GM18870 (cell line): ENCODE data around the gene GRXCR2.
"Not testable (repeated sequence)": the region's sequence is repeated elsewhere in the genome, so short reads cannot be mapped to it uniquely, and the experiment has no call there.

ENCODE experiments used
- ATAC-seq: cut with Tn5 transposase; IDR thresholded peaks from one replicate; pipeline ENCODE4 v1.9.1; 2021; ENCODE audit warnings: moderate library complexity; ENCODE audit not compliant: unreplicated experiment

Gene GRXCR2

DNA sequence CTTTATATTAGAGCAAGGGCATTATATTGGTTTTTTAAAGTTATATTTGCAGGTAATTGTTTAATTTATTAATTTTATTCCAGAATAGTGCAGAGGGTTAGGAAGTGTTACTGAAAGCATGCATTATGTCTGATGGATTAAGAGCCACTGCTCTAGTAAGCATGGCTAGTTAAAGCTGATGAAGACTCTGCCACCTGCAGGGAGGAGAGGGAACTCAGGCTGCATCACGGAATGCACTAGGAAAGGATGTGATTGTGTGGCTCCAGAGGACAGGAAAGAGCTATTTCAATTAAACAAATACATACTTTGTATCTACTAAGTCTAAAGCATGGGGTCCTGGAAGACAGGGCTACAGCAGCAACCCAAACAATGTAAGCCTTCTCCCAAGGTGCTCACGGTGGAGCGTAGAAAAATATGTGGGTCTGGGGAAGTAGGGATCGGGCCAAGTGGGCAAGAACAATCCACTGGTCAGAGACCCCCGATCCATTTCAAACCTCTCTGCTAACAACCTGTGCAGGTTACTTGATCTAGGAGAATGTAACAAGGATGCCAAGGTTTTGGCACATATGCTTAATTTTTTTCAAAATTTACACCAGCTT is 15.3 kb upstream of the GRXCR2 start:
- no peak for ATAC-seq

DNA sequence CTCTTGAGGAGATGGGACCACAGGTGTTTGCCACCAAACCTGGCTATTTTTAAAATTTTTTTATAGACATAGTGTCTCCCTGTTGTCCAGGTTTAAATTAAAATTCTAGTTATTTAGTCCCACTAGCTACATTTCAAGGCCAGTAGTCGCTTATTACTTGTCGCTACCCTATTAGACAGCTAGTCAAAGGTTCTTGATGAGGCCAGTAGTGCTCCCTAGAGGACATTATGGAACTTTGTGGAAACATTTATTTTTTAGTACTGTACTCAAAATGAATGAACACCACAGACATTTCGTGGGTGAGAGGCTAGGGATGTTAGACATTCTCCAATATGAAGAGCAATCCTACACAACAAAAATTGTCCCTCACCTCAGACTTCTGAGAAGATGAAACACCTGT is 14.4 kb upstream of the GRXCR2 start:
- ATAC-seq = no peak

DNA sequence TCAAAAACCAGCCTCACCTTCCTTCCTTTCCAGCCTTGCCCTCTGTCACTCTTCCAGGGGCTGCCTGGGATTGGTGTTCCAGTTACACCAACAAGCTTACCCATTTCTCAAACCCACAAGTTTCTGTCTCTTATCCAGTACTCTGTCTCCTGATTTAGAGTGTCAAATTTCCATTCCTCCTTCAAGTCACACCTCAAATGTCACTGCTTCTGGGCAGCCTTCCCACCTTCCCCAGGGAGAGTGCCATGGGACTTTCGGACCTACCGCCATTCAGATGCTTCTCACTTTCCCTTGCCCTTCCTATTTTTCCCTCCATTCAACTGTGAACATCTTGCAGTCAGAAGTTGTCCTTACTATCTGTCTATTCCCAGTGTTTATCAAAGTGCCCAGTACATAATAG is 2.0 kb upstream of the GRXCR2 start:
- no peak for ATAC-seq

DNA sequence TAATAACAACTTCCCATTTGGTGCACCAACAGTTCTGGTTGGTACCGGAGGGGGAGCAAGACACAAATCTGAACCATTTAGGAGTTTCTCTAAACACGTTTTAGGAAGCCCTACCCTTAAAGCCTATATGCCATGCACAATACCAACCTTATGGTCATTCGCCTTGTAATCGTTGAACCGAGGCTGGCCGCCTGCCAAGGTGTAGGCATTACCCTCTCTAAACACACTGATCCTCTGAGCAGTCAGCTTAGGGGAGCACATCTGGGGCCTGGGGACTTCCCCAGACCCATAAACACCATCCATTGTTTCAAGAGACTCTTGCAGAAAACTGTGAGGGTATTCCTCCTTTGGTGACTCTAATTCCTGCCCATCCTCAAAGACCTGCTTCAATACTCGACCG is 328 bp downstream of the GRXCR2 start:
- no peak for ATAC-seq

DNA sequence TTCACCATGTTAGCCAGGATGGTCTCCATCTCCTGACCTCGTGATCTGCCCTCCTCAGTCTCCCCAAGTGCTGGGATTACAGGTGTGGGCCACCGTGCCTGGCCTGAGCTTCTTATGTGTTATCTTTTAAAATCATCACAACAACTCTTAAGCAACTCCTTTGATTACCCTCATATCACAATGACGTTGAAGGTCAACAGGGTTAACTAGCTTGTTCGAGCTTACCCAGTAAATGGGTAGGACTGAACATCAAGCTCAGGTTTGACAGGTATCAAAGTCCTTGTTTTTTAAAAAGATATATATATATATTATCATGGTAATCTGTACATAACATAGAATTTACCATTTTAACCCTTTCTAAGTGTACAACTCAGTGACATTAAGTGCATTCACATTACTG is 3.1 kb downstream of the GRXCR2 start:
- no peak for ATAC-seq

DNA sequence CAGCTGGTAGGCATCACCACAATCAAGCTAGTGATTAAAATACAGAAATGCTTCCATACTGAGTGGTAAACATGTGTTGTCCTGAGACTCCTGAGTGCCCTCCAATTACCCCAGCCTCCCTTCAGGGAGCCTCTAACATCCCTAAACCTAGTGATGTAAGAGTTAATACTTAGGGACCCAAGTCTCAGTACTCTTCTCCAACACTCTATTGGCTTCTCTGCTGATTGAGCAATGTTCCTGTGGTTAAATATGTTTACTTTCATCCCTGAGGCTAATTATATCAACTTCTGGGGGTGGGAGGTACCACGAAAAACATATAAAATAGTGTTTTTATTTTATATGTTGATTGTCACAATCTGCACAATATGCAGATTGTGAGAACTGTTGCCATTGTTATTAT is 5.0 kb downstream of the GRXCR2 start:
- ATAC-seq = no peak

DNA sequence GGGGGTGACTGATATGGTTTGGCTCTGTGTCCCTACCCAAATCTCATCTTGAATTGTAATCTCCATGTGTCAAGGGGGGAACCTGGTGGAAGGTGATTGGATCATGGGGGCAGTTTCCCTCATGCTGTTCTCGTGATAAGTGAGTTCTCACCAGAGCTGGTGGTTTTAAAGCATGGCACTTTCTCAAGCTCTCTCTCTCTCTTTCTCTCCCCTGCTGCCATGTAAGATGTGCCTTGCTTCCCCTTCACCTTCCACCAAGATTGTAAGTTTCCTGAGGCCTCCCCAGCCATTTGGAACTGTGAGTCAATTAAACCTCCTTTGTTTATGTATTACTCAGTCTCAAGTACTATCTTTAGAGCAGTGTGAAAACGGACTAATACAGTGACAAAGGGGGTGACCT is 8.4 kb downstream of the GRXCR2 start:
- not testable (repeated sequence) for ATAC-seq

DNA sequence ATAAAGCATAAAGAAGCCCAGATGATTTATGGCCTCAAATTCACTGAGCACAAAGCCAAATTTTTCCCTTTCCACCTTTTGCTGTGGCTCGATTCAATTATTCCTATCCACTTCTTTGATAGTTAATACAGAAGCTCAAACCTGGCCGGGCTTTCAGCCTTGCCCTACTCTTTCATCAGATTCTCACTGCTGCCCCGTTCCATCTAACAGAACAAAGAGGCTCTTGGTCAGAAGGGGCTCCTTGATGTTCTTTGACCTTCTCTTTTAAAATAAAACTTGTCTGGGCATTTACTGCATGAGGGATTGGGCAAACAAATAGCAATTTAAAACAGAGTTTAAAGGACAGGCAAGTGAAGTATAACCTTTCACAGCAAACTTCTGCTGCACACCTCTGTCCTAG is 9.8 kb downstream of the GRXCR2 start:
- ATAC-seq = no peak

DNA sequence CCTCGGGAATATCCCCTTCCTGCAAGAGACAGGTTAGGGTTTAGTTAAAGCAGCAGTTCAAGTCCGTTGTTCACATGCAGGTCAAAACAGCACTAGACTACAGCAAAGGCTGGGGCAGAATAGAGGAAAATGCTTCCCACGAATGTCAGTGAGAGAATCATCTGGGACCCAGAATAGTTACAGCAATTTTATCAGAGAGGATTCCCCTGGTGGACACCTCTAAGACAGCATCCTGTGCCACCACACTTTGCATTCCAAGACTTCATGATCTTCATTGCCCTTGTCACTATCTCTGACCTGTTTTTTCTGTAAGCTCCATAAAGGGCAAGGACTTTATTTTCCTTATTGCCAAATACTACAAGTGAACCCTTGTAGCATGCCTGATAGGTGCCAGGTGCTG is 12.9 kb downstream of the GRXCR2 start:
- no peak for ATAC-seq

DNA sequence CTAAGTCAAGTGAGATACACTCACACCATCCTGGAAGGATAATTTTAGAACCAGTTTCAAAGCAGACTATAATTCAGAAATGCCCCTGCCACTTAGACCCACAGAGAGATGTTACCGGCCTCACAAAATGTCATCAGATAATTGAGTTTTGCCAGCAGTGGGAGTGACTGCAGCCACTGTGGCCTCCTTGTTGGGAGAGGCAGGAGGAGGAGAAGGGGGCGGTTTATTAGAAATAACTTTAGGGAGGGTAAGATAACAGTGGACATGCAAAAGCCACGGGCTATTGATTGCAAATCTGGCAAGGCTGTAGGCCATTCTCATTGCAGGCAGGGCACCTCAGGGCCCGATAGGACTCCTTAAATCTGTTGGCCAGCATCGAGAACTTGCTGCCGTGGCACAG is 13.4 kb downstream of the GRXCR2 start:
- ATAC-seq = no peak

DNA sequence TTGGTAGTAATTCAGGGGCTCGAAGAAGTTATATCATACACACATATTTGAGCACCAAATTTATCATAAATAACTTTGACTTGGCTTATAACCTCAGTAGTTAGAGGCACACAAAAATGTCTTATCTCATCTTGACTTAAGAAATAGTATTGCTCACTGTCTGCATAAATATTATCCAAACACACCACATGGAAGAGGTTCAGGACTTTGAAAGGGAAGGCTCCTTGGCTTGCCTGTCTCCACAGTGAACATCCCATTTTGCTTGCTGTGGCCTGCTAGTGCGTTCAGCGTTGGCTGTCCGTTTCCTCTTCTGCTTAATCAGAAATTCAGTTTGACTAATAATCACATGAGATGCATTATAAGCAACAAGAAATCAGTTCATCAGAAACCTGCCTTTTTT is 13.9 kb downstream of the GRXCR2 start:
- ATAC-seq = no peak

DNA sequence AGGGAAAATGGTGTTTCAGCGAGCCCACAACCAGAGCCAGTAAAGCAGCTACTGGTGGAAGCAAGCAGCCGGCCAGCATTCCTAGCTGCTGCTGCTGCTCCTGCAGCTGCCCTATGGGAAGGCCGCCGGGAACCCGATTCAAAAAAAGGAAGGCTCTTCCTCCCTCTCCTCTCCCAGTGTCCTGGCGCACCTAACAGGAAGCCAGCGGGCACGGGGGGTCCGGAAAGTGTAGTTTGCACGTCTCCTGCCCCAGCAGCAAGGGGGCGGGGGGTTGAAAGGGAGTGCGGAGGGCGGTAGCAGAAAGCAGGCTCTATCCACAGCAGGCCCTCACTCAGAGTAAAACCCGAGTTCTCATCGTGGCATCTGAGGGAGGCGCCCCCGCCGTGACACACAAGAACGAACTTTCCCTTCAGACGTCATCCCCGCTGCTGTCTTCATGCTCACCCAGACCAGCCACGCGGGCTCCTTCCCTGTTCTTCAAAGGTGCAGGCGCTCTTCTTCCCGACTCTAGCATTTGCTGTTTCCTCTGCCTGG is 16.5 kb downstream of the GRXCR2 start:
- ATAC-seq = no peak

DNA sequence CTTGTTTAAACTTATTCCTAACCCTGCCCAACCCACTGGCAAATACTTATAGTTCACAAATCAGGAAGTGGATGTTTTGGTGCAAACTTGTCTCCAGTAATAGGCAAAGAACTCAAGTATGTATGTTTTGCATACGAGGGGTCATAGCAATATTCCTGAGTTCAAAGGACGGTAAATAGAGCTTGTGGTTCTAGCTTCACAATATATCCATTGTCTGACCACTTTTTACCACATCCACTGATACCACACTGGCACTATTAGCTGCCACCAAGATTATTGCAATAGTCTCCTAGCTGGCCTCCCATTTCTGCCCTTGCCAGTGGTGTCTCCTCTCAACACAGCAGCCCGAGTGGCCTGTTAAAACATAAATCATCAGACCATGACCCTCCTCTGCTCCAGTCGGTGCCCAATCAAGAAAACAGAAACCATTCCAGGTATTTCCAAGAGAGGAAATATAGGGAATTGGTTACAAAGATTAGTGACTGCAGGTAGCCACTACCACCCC is 17.0 kb downstream of the GRXCR2 start:
- ATAC-seq = no peak

DNA sequence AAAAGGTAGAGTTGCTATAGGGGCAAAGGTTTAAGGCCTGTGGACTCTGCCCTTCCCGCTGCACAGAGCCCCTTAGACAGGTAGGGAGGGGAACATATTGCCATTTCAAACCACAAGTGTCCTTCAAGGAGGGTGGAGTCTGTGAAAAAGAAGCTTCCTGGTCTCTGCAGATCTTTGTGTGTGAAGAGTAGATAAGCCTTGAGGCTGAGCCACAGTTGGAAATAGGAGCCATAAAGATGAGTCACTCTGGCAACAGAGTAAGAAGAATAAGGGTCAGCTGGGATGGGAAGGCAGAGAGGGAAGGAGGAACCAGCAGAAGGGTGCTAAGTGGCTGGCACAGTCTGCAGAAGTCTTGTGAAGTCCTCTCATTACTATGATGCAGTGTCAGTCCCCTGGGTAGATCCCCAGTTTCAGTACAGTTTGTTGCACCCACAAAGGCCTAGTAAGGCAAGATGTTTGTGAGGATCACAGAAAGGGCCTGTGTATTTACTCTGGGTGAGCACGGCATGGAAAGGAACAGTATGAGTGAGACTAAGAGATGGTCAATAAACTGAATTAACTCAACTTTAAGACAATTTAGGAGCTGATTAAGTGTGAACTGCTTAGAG is 18.1 kb downstream of the GRXCR2 start:
- ATAC-seq = no peak

DNA sequence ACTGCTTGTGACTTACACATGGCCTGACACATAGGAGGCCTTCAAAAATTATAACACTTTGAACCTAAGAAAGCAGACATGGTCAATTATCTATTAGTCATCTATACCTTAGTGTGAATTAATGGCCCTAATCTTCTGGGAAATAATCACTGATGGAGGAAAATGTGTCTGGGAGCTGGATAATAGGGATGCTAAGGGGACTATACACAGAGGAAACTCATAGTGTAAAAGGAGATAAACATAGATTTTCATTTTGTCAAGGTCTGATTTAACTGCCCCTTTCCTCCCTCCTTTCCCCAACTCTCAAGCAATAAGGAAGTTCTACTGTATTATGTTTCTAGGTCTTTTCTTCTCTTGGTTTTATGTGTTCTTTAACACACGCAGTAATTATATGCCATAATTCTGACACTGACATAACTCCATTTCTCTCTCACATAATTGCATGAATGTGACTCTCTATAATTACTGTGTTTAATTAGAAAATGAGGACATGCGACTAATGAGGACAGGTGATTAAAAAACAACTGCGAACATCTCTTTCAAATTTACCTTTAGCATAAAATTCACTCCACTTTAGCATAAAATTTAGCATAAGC is 18.9 kb downstream of the GRXCR2 start:
- no peak for ATAC-seq

DNA sequence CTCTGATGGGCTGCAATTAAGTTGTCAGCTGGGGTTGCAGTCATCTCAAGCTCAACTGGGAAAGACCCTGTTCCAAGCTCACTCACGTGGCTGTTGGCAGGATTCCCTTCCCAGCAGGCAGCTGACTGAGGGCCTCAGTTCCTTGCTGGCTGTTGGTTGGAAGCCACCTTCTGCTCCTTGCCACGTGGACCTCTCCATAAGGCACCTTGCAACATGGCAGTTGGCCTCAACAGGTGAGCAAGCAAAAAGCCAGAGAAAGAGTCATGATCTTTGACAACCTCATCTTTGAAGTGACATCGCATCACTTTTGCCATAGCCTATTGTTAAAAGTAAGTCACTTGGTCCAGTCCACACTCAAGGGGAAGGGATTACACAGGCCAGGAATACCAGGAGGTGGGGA is 19.8 kb downstream of the GRXCR2 start:
- ATAC-seq = no peak

DNA sequence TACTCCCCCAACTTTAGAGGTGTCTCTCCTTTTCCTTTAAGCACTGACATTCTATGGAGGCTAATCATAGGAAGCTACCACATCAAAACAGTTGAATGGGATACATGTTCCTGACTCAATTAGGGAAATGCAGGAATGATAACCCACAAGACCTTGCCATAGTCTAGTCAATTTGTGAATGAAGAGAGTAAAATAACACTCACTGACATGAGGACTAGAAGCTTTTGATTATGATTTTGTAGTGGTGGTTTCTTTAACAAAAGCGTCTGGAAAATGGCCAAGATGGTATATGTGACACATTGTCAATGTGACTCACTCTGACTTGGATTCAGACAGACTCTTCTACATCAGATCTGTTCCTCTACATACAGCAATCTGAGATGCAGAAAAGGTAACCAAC is 24.0 kb downstream of the GRXCR2 start:
- no peak for ATAC-seq

DNA sequence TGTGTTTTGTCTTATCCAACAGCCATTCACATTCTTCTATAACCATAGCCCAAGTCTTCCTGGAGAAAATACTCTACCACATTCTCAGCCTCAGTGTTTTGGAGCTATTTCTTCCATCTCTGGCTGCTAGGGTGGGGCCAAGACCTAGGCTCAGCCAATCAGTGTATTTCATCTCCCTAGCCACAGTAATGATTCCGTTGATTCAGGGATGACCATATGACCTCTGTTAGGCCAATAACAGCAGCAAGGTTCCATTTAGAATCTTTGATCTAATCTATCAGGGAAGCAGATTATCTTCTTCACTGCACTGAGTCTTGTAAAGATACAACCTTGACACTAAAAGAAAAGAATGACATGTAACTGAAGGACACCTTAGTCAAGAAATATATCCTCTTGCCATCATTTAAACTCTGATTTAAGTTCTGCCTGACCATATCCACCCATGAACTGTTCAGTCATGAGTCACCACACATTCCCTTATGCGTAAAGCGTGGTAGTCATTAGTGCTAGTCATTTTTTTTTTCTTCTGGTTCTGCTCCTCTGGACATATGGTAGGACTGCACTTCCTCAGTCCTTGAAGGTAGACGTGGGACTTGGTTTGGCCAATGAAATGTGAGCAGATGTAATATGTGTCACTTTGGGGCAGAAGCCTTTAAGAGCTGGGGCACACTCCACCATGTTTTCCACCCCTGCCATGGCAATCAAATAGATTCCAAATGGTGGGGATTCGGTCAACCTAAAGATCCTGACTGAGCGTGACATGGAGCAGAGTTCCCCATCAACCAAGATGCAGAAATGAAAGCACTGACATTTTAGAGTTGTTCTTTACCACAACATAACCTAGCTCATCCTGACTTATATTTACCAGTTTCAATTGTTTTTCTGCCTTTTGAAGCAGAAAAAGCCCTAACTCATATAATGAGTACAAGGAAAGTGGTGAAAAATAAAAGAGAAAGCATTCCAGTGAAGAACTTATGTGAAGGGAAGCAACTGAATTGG is 25.0 kb downstream of the GRXCR2 start:
- ATAC-seq = no peak

DNA sequence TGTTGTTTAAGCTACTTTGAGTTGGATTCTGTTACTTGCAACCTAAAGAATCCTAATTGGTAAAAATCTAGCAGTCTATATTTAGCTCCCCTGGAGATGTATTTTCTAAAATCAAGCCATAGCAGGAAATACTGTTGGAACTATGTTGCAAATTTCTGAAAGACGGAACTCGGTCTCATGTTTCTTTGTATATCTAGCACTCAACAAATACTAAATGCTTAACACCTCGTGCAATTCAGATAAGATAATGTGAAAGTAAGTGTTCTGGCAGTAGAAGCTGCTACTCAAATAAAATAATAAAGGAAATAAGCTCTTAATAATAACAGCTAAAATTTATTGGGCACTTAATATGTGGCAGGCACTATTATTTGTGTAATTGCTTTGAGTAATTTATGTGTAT is 26.7 kb downstream of the GRXCR2 start:
- no peak for ATAC-seq

DNA sequence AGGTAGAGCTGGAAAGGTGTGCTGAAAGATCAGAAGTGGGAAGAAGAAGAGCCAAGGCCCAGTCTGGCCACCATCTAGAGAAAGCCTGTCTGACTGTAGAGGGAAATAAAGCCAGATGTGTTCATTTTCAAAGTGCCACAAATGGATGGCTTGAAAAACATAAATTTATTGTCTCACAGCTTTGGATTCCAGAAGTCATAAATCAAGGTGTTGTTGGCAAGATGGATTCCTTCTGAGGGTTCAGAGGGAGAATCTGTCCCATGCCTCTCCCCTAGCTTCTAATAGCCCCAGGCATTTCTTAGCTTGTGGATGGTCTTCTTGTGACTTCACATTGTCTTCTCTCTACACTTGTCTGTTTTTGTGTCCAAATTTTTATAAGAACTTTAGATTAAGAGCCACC is 31.5 kb downstream of the GRXCR2 start:
- ATAC-seq = no peak

DNA sequence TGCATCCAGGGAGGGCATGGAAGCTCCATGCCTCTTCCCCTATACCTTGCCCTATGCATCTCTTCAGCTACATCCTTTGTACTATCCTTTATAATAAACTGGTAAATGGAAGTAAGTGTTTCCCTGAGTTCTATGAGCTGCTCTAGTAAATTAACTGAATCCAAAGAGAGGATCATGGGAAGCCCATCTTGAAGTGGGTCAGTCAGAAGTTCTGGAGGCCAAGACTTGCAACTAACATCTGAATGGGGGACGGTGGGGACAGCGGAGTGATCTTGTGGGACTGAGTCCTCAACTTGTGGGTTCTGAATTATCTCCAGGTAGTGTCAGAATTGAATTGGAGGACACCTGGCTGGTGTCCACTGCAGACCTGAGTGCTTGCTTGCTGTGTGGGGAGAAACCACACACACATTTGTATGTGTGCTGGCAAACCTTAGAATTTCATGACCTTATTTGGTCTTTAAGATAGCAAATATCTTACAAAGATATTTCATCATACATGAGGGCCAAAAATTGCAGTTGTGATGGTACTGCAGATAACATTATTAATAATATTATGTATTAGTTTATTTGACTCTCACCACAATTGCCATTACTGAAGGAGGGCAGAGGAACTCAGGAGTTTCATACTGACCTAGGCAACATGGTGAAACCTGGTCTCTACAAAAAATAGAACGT is 32.2 kb downstream of the GRXCR2 start:
- ATAC-seq = no peak
